OCI-M1 (cell line): ENCODE data around the gene SEMG1.
A peak's percentile ranks its signal among the peaks of the same experiment; 100 is the strongest.

Experiments used
- DNase-seq: peaks from one replicate; lab custom pipeline; 2025; lab: John Stamatoyannopoulos, UW

The SEMG1 gene

DNA sequence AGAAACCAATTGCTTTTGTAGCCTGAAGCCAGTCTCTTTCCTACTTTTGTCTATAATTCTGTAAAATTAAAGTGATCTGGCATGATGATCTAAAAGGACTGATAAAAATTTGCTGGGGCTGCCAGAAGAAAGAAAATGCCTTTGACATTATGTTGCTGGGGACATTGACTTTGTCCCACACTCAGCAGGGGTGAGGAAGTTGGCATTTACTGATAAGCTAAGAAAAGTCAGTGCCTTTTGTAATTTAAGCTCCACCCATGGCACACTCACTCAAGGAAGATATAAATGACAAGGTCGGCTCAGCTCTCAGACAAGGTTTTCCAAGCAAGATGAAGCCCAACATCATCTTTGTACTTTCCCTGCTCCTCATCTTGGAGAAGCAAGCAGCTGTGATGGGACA, at the start of gene SEMG1:
TSS of gene SEMG1 (plus strand) at position 309 of the 400 bp plus-strand sequence. CDS start at position 330, 21 bp downstream.
- DNase-seq, result peak; percentile 5

GRCh38 chr20:45157962-45158361, 48.9 kb upstream of the SEMG1 start:
- no peak for DNase-seq

DNA sequence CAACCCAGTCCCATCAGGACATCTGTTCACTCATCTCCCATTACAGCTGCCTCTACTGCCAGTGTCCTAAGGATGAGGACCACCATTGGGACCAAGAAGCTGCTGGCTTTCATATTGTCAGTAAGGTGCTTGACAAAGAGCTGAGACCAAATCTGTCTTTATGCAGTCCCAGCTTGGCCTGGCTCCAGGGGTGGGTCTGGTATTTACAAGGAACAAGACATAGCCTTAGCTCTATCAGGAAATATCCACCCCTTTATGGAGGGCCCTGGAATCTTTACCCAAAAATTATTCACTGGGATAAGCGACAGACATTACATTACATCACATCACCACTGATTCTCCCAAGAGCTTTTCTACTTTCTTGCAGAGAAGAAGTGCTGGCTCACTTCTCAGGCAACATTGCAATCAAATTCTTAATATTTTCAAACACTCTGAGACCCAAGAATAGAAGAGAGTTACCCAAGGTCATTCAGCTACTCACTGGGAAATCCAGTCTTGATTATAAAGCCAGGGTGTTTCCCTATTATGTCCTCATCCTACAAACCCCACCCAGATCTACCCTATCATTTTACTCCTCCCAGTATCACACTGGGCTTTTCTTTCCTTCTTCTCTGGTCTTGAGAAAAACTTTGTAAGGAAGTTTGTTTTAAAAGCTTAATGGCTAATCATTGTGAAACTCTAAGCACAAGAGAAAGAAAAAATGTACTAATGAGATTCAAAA, 43.6 kb upstream of the SEMG1 start:
- DNase-seq, result no peak

GRCh38 chr20:45164906-45165305, 41.9 kb upstream of the SEMG1 start:
- DNase-seq, result no peak

DNA sequence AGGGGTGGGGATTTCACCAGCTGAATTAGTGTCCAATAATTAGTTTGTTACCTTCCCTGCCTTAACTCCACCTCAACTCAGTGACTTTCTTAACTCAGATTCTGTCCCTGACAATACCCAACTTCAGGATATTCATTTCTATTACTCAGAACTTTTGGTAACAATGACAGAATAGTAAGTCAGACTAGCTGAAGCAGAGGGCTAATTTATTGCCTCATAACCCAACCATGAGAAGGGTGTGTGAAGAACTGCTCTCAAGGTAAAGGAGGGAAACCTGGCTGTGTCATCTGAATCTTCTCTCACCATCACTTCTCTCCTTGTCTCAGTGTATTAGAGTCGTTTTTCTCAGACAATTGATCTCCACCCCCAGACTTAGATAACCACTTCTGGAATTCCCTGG, 33.3 kb upstream of the SEMG1 start:
- DNase-seq, result no peak

DNA sequence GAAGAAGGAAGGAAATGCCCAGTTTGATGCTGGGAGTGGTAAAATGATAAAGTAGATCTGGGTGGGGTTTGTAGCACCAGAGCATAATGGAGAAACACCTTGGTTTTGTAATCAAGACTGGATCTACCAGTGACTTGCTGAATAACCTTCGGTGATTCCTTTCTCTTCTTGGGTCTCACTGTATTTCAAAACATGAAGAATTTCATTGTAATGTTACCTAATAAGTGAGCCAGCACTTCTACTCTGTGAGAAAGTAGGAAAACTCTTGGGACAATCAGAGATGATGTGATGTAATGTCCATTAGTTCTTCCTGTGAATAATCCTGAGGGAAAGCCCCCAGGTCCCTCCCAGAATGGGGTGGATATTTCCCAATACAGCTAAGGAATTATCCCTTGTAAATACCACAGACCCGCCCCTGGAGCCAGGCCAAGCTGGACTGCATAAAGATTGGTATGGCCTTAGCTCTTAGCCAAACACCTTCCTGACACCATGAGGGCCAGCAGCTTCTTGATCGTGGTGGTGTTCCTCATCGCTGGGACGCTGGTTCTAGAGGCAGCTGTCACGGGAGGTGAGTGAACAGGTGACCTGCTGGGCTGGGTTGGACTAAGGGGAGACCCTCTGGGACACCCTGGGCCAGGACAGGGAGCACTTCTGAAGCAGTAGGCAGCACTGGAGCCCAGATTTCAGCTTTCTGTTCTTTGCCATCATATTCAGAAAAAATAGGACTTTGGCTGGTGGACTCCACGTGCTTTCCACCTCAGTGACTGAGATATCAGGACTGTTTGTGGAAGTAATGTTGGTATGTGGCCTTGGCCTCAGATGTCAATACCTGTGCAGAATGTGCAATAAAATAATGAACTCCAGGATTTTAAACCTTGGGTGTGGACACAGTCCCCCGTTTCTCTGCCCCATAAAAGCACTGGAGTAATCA, 32.1 kb upstream of the SEMG1 start, which contains the start of gene PI3:
TSS of gene PI3 (plus strand) at position 469 of the 931 bp plus-strand sequence. CDS start at position 490, 21 bp downstream.
- no peak for DNase-seq

DNA sequence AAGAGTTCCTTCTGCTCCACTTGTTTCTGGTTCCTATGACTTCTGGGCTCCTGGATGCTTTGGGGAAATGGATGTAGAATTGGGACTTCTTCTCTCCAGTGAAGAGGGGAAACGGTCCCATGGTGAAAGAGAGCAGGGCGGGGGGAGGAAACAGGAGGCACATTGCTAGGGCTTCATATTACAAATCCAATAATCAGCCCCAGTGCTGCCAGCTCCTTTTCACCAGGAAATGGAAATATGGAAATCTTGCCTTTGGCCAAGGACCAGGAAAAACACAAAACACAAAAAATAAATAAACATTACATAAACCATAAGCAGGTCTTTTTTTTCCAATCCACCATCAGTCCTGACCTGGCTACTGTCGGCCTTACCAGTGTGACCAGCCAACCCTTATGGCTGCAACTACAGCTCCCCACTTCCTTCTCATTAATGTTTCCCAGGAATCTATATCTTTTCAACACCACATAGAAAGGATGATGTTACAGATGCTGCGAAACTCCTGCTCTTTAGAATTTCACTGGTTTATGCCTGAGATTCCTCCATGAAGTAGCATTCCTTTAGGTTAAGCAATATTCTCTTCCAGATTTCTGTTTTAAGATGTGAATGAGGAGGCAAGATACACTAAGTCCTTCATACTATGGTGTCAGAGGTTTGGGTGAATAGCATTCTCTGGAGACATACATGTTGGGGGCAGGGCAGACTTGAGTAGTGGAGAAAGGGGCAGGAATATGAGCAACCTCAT, 30.1 kb upstream of the SEMG1 start:
- no peak for DNase-seq

DNA sequence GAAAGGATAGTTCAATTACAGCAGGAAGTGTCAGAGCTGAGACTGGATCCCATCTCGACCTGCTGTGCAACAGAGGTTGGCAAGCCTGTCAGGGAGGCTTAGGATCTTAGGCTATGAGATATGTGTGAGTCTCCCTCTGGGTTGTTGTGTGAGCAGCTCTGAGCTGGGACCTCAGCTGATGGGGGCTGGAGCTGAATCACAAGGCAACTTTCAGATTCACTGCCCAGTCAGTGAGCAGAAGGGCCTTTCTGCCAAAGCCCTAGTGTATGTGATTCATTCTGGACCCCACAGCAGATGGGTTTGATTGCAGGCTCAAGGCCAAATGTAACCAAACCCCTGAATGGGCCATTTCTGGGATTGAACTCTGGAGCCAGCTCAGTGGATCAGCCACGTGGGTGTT, 27.7 kb upstream of the SEMG1 start:
- no peak for DNase-seq

GRCh38 chr20:45181639-45182038, 25.2 kb upstream of the SEMG1 start:
- DNase-seq, result no peak

DNA sequence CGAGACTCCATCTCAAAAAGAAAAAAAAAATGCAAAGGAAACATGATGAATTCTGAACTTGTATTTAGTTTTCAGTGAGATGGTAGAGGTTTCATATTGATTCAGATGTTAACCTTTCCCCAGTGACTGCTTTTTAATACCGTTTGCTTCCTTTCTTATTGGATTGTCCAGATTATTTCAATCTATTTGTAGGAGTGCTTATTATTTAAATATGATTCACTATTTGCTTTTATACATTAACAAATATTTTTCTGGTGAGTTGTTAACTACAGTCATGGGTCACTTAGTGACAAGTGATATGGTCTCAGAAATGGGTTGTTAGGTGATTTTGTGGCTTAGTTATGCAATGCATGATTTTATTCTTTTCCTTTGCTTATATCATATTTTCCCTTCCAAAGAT, 23.7 kb upstream of the SEMG1 start:
- no peak for DNase-seq

DNA sequence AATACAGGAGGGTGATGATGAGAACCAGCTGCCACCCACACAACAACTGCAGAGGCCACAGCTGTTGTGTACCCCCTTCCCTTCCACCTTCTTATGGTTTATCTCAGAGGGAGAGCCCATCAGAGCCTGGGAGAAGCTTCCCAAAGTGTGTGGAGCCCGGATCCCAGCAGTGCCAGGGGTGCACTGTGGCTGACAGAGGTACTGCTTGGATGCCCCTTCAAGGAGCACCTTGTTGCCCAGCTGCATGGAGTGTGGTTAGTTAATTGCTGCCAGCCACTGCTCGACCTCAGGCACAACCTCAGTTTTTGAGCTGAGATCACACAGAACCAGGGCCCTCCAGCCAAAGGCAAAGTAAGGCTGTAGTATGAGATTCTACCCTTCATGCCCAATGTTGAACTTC, 19.1 kb upstream of the SEMG1 start:
- DNase-seq, result no peak

DNA sequence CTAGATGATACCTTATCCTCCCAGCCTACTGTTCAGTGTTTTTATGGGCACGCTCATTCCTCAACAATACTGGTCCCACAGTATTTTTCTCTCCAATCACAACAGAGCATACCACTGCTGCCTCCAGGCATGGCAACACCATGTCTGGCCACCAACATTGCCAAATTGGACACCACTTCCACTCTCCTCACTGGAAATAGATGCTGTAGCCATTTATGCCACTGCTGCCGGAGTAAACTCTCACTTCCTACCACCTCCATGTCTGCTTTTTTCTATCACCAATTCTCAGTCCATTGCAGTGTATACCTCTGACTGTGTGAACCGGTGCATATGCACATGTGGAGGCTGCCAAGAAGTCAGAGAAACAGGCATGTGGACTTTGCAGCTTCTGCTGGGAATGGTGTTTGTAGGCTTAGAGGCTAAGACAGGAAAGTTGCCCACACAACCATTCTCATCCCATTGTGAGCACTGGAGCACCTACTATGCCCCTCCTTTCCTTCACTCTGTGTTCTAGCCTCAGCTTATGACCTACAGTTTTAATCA, 17.7 kb upstream of the SEMG1 start:
- no peak for DNase-seq

DNA sequence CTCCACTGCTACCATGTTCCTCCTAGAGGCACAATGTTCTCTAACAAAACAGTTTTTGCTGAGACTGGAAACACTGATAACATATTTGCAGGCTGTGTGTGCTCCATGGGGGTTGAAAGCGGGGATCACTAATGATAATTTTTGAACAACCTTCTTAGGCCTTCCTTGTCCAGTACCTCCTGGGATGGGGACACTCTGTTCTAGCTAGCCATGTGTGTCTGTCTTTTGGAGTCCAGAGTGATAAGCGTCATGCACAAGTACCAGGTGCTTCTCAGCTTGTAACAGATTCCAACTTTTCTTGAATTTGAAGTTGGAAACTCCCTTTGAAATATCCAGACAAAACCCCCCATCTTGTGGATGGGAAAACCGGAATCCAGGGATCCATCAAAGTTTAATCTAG, 17.0 kb upstream of the SEMG1 start:
- DNase-seq, result no peak

DNA sequence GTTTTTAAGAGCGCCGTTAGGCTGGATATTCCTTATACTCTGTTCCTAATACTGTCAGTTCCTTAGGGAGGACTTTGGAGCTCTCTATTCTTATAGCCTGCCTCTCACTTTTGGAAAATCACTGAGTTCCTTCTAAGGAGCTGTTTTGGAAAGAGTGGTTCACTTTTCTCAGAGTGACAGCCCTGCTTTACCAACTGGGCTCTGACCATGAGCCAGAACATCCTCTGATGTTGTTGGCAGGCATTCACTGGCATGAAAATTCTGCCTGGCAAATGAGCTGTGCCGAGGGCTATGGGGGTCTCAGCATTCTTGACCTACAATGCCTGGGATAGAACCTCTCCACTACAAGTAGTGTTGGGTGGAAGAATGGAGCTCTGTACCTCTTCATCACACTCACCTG, 14.9 kb upstream of the SEMG1 start:
- DNase-seq, result no peak

DNA sequence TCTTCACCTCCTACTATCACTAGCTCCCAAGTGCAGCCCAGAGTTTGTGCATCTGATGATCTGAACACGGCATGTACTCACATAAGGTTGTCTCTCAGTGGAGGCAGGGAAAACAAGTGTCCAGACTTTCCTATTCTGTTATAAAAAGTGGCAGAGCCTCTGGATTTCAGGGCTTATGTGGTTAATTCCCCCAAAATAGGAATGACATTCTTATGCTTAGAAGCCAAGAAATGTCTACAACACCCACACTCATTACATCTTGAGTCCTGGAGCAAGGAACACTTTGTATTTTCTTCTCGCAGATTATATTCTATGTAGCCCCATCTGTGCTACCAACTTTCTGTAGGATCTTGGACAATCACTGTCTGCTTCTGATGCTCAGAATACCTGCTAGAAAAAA, 13.5 kb upstream of the SEMG1 start:
- DNase-seq, result no peak

GRCh38 chr20:45209924-45210323, 3.1 kb downstream of the SEMG1 start:
- no peak for DNase-seq

GRCh38 chr20:45211569-45212474, 5.0 kb downstream of the SEMG1 start:
- DNase-seq, result no peak

DNA sequence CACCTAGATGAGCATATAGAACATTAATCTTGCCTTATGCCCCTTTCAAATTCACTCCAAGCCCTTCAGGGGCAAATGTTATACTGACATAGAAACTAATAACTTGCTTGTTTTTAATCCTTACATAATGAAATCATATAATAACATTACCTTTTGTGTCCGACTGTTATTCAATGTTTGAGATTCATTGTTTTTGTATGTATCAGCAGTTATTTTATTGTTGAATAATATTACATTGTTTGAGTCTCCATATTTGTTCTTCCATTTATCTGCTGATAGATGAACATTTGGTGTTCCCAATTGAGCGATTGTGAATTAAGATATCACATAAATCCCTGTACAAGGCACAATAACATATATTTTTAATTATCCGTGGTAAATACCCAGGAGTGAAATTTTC, 6.0 kb downstream of the SEMG1 start:
- DNase-seq, result no peak

DNA sequence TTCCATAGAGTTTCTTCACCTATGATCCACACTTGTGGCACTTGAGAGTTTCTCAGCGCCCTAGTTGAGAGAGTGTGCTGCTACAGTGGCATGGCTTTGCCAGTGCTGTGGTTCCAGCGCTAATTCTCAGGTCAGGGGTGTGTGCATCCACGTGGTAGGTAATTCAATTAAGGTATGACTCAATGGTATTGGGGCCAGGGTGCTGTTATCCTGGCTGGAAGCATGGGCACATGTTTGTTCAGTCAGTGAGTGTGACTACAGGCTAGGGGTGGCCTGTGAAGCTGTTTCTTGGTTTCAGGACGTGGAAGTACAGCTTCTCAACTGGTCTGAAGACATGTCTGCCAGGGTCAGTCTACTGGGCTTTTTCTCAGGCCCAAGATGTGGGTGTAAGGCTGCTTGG, 11.3 kb downstream of the SEMG1 start:
- no peak for DNase-seq

DNA sequence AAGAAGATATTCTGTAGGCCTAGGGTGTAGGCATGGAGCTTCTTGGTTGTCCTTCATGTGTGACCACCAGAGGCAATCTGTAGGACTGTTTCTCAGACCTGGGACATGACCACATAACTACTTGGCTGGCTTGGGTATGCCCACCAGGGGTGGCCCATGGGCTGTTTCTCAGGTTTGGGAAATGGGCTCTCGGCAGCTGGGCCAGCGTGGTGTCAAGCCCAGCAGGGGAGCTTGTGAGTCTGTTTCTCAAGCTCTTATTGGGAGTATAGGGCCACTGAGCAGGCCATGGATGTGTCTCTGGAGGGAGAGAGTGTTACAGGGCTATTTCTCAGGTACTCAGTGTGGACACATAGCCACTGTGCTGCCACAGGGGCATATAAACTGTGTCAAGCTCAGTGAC, 11.8 kb downstream of the SEMG1 start:
- DNase-seq, result no peak

- no peak for DNase-seq
Measured at GRCh38 chr20:45221076-45221475, 14.2 kb downstream of the SEMG1 start, which contains the start of gene SEMG2. TSS of gene SEMG2 (plus strand) at chr20:45221373. CDS start at chr20:45221390, 17 bp downstream.
